PC-9 (cell line): ENCODE measurements around the gene FAM72C.
"Not testable (repeated sequence)": the region's sequence is repeated elsewhere in the genome, so short reads cannot be mapped to it uniquely, and the experiment has no call there.

Source experiments
- CTCF ChIP-seq: fragments of 200-600 bp; sonication (generic); conservative IDR thresholded peaks from 2 replicates; pipeline ENCODE4 v1.6.1; 2017; ENCODE audit warnings: mixed run types, antibody characterized with exemption, mild to moderate bottlenecking, moderate library complexity
- EZH2 ChIP-seq: fragments of 200-600 bp; sonication (generic); IDR thresholded peaks from 2 replicates; pipeline ENCODE4 v1.8.0; 2017; ENCODE audit warnings: antibody characterized with exemption, low read depth

- TF ChIP-seq EZH2, CTCF: not testable (repeated sequence)
Measured at GRCh38 chr1:143965860-143966259, 5.9 kb downstream of the FAM72C start.
